ENCODE results near the gene MAST4. TPM values are rescaled to one million over a fixed set of nuclear protein-coding genes. Genes with fewer than 3 reads are reported as not detected.

MAST4 gene
- total and polyA plus RNA-seq, 12 donors, result 29.6 to 93.3 (median 76.6) TPM

DNA sequence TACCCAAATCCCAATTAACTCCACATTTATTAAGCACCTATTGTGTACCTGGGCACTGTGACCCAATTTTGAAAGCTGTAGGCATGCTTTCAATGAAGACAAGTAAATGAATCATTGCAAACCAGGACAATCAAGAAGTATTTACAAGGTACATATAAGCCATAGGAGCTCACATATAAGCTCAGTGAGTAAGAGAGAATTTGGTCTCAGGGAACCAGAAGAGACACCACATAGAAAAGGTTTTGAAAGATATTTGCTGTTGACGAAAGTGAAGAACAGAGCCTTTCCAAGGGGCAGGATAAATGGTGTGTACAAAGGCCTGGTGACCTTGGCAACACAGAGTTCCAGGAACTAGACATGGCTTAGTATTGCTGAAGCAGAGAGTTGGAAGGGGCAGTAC is 412.8 kb downstream of the MAST4 start:
- no peak overlapping the region for H3K4me3 ChIP-seq
- ATAC-seq, result no peak
- H3K4me1 ChIP-seq, result peaks cover 12 to 93% (median 83%) of the 10 kb centered on the region in 9 donors
- no peaks in the 10 kb centered on the region for H3K9me3 ChIP-seq
- 51 to 58% methylated on average over 1 of the region's 1 CpG for WGBS, 2 donors
- intact Hi-C loops (cut with DNase I), result loop anchor here in 5 of 10 donors (5.0 to 10.0 kb wide), 4 partner anchors 33 to 88 kb away; no protein-coding TSS in a partner anchor
- TF ChIP-seq, protein P1, sequence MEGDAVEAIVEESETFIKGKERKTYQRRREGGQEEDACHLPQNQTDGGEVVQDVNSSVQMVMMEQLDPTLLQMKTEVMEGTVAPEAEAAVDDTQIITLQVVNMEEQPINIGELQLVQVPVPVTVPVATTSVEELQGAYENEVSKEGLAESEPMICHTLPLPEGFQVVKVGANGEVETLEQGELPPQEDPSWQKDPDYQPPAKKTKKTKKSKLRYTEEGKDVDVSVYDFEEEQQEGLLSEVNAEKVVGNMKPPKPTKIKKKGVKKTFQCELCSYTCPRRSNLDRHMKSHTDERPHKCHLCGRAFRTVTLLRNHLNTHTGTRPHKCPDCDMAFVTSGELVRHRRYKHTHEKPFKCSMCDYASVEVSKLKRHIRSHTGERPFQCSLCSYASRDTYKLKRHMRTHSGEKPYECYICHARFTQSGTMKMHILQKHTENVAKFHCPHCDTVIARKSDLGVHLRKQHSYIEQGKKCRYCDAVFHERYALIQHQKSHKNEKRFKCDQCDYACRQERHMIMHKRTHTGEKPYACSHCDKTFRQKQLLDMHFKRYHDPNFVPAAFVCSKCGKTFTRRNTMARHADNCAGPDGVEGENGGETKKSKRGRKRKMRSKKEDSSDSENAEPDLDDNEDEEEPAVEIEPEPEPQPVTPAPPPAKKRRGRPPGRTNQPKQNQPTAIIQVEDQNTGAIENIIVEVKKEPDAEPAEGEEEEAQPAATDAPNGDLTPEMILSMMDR (IDR thresholded peaks at IDR 0.05), result no peak
- H3K27ac ChIP-seq, result peak overlapping the region in 1 of 10 donors; percentile 10
- H3K27me3 ChIP-seq, result peaks cover 0 to 2% (median 0%) of the 10 kb centered on the region in 7 donors
- H3K36me3 ChIP-seq, result no peaks in the 10 kb centered on the region
- DNase-seq, result no peak

DNA sequence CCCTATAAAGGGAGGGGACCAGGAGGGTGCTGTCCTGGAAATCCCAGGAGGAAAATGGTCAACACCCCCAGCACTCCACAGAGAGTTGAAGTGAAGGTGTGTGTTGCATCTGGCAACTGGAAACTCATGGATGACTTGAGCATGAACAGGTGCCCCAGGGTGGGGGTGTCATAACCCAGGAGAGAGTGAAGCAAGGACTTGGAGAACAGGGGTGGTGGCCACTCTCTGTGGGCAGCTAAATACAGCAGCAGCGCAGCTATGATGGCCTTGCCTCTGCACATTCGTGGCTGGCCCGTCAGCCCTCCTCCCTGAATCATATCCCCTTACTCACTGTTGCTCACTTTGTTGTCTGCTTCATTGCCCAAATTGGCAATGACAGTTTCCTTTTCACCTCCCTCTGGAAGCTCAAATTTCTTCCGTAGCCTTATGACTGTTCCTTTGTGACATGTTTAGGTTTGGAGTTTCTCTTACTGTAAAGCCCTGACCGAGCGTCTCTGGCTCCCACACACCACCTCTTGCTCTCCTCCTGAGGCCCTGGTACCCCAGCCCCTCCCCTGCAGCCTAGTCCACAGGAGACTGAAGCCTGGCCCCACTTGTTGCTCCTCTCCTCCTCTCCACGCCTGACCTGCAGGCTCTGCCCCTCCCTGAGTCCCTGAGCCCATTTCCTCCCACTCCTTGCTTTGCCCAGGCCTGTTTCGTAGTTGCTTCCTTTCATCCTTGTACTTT is 414.7 kb downstream of the MAST4 start:
- Histone ChIP-seq H3K27me3 (no peaks in the 10 kb centered on the region), H3K9me3 (no peaks in the 10 kb centered on the region), H3K4me3 (peak overlapping the region in 2 of 10 donors; percentile 8 to 12), H3K4me1 (peaks cover 12 to 99% (median 84%) of the 10 kb centered on the region in 9 donors), H3K27ac (peak overlapping the region in 9 of 10 donors; percentile 1 to 85 (median 59)), H3K36me3 (no peaks in the 10 kb centered on the region)
- 39 to 50% methylated on average over 8 of the region's 8 CpGs for WGBS, 2 donors
- DNase-seq (no peak), ATAC-seq (peak in 6 of 8 donors; percentile 6 to 56 (median 38))
- TF ChIP-seq, protein P1 (IDR thresholded peaks at IDR 0.05), result no peak
- intact Hi-C loops (cut with DNase I), result loop anchor here in 1 of 10 donors (5.0 kb wide), 1 partner anchor 41 kb away; no protein-coding TSS in a partner anchor

DNA sequence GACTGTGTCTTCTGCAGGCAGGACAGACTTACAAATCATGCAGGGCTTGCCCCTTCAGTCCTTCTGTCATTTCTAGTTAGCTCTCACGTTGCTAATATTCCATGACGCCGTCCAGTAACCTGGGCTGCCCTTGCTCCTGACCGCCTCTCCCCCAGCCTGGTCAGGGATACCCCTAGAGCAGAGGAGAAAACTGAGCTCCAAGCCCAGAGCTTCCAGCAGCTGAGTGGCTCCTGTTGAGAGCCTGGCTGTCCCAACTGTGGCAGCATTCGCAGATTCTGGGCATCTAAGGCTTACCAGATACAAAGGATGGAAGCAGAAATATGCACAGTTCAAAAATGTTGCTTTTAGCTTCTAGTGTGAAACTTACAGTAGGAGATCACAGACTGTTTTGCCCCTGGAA is 415.2 kb downstream of the MAST4 start:
- ATAC-seq (peak in 6 of 8 donors; percentile 5 to 36 (median 13)), DNase-seq (no peak)

DNA sequence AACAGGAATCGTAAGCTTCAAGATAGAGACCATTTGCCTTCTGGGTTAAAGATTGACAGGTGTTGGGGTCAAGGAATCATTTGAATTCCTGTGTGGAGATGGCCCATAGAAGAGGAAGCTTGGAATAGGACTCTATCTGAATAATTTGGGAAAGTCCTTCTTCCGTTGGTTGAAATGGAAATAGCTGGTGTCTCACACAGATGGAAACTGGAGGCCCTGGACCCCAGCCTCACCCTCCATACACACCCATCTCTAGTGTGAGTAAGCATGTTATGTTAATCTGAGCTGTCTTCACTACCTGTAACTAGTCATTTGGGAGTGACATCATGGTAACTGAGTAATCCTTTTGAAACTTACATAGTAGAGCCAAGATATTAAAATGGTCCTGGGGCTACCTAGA is 416.0 kb downstream of the MAST4 start:
- no peaks in the 10 kb centered on the region for H3K27me3 ChIP-seq
- H3K9me3 ChIP-seq, result no peaks in the 10 kb centered on the region
- ATAC-seq, result no peak
- no peak overlapping the region for H3K4me3 ChIP-seq
- TF ChIP-seq, protein P1 (IDR thresholded peaks at IDR 0.05), result no peak
- WGBS, 2 donors, result 77 to 93% methylated on average over 2 of the region's 2 CpGs
- peak overlapping the region in 5 of 10 donors; percentile 63 to 85 (median 80) for H3K27ac ChIP-seq
- no peaks in the 10 kb centered on the region for H3K36me3 ChIP-seq
- intact Hi-C loops (cut with DNase I), result loop anchor here in 1 of 10 donors (5.0 kb wide), 1 partner anchor 40 kb away; no protein-coding TSS in a partner anchor
- no peak for DNase-seq
- peaks cover 11 to 99% (median 73%) of the 10 kb centered on the region in 9 donors for H3K4me1 ChIP-seq

More for the DNA sequence above, 415.2 kb downstream of the MAST4 start:
- peaks cover 9 to 99% (median 81%) of the 10 kb centered on the region in 9 donors for H3K4me1 ChIP-seq
- H3K4me3 ChIP-seq, result peak overlapping the region in 2 of 10 donors; percentile 8 to 12
- H3K36me3 ChIP-seq, result no peaks in the 10 kb centered on the region
- peak overlapping the region in 9 of 10 donors; percentile 1 to 85 (median 59) for H3K27ac ChIP-seq
- intact Hi-C loops (cut with DNase I), result loop anchor here in 1 of 10 donors (5.0 kb wide), 1 partner anchor 41 kb away; no protein-coding TSS in a partner anchor
- H3K27me3 ChIP-seq, result no peaks in the 10 kb centered on the region
- 51 to 60% methylated on average over 5 of the region's 5 CpGs for WGBS, 2 donors
- TF ChIP-seq, protein P1 (IDR thresholded peaks at IDR 0.05), result no peak
- H3K9me3 ChIP-seq, result no peaks in the 10 kb centered on the region
